PFSK-1 (cell line): ENCODE measurements around the gene CEP192.

Experiments used
- FOXP2 ChIP-seq: optimal IDR thresholded peaks from 2 replicates; pipeline ENCODE3; 2011; ENCODE audit warnings: borderline replicate concordance, control low read depth, inconsistent platforms; ENCODE audit not compliant: insufficient read depth; ENCODE audit errors: extremely low read length, extremely low read depth
- POLR2AphosphoS5 ChIP-seq: IDR thresholded peaks from 2 replicates; pipeline ENCODE4 v1.6.1; 2012; ENCODE audit warnings: low read depth, mild to moderate bottlenecking, control low read depth, low read length, moderate library complexity
- REST ChIP-seq, 2 experiments: IDR thresholded peaks; 2 replicates each; pipeline versions ENCODE4 v1.6.1 to v1.8.0; 2011 to 2012; ENCODE audit warnings: low read depth in 2 of 2, low read length in 2 of 2, control low read depth in 1 of 2, inconsistent platforms in 1 of 2, mild to moderate bottlenecking in 1 of 2, moderate library complexity in 1 of 2; ENCODE audit not compliant: insufficient read depth in 1 of 2
- SIN3A ChIP-seq: IDR thresholded peaks from 2 replicates; pipeline ENCODE4 v1.6.1; 2012; ENCODE audit warnings: mild to moderate bottlenecking, low read length, moderate library complexity, borderline replicate concordance; ENCODE audit not compliant: insufficient read depth
- TAF1 ChIP-seq: IDR thresholded peaks from 2 replicates; pipeline ENCODE4 v1.6.1; 2012; ENCODE audit warnings: low read length, control low read depth, borderline replicate concordance; ENCODE audit not compliant: insufficient read depth

CEP192 gene

GRCh38 chr18:12995952-12996477 is 4.9 kb downstream of the CEP192 start:
- TF ChIP-seq FOXP2 (no peak), POLR2AphosphoS5 (no peak), REST (IDR thresholded peaks at IDR 0.05; ENCODE audit: insufficient read depth in 1 of 2, low read depth in 2 of 2, low read length in 2 of 2) (no peak), SIN3A (no peak), TAF1 (no peak)

- no peak for TF ChIP-seq SIN3A
- no peak for TF ChIP-seq POLR2AphosphoS5
- TF ChIP-seq FOXP2: no peak
- no peak for TF ChIP-seq TAF1
- no peak for TF ChIP-seq REST (IDR thresholded peaks at IDR 0.05; ENCODE audit: insufficient read depth in 1 of 2, low read depth in 2 of 2, low read length in 2 of 2)
Observed at GRCh38 chr18:12996661-12997292, 5.6 kb downstream of the CEP192 start.

- TF ChIP-seq REST (IDR thresholded peaks at IDR 0.05; ENCODE audit: insufficient read depth in 1 of 2, low read depth in 2 of 2, low read length in 2 of 2) (no peak), FOXP2 (no peak)
Observed at GRCh38 chr18:12998332-12999060, 7.3 kb downstream of the CEP192 start.

- no peak for TF ChIP-seq FOXP2
- no peak for TF ChIP-seq SIN3A
Observed at GRCh38 chr18:13003466-13003896, 12.3 kb downstream of the CEP192 start.

- TF ChIP-seq FOXP2: no peak
- no peak for TF ChIP-seq REST (IDR thresholded peaks at IDR 0.05; ENCODE audit: insufficient read depth in 1 of 2, low read depth in 2 of 2, low read length in 2 of 2)
- no peak for TF ChIP-seq SIN3A
- TF ChIP-seq POLR2AphosphoS5: no peak
- TF ChIP-seq TAF1: no peak
Observed at GRCh38 chr18:13004396-13004795, 13.2 kb downstream of the CEP192 start.
